Measurements from ENCODE around the gene PDE6B. TPM values are rescaled to one million over a fixed set of nuclear protein-coding genes. Genes with fewer than 3 reads are reported as not detected.
"Not testable (repeated sequence)": the region's sequence is repeated elsewhere in the genome, so short reads cannot be mapped to it uniquely, and the experiment has no call there.

The PDE6B gene
- total RNA-seq, 1 donor from 2014 or later: 4.1 TPM

DNA sequence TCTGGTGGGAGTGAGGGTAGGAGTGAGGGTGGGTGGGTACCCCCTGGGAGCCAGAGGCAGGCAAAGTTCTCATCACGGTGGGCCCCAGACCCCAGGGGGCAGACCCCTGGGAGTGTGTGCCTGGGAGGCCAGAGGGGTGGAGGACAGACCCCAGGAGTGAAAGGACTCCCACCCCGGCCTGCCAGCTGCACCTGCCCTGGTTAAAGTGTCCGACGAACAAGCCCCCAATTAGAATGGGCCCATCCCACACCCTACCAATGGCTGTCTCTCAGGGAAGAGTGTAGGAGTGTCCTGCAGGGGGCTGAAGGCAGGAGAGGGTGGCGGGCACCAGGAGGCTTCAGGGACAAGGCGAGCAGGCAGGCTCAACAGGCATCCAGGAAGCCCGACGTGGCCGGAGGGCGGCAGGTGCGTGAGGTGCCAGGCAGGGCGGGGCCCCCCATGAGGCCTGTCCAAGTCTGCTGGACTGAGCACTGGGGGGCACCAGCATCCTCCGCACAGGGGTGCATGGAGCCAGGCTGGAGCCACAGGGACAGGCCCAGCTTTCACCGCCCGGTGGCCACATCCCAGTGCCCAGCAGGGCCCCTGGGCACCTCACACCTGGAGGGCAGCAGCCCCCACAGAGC lies 8.7 kb downstream of the PDE6B start:
- no peaks in the 10 kb centered on the region for H3K27me3 Mint-ChIP-seq (ENCODE audit: low read depth)
- H3K4me1 Mint-ChIP-seq: peaks cover 4% of the 10 kb centered on the region
- DNase-seq (ENCODE audit: low read depth, low spot score): no peak
- H3K27ac Mint-ChIP-seq (ENCODE audit: unreplicated experiment): no peak overlapping the region
- peaks cover 7% of the 10 kb centered on the region for H3K9me3 Mint-ChIP-seq
- no peak overlapping the region for H3K4me3 Mint-ChIP-seq
- TF ChIP-seq, protein P1, sequence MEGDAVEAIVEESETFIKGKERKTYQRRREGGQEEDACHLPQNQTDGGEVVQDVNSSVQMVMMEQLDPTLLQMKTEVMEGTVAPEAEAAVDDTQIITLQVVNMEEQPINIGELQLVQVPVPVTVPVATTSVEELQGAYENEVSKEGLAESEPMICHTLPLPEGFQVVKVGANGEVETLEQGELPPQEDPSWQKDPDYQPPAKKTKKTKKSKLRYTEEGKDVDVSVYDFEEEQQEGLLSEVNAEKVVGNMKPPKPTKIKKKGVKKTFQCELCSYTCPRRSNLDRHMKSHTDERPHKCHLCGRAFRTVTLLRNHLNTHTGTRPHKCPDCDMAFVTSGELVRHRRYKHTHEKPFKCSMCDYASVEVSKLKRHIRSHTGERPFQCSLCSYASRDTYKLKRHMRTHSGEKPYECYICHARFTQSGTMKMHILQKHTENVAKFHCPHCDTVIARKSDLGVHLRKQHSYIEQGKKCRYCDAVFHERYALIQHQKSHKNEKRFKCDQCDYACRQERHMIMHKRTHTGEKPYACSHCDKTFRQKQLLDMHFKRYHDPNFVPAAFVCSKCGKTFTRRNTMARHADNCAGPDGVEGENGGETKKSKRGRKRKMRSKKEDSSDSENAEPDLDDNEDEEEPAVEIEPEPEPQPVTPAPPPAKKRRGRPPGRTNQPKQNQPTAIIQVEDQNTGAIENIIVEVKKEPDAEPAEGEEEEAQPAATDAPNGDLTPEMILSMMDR (conservative IDR thresholded peaks at IDR 0.05): no peak
- H3K36me3 Mint-ChIP-seq (ENCODE audit: low read depth): peaks cover 6% of the 10 kb centered on the region

DNA sequence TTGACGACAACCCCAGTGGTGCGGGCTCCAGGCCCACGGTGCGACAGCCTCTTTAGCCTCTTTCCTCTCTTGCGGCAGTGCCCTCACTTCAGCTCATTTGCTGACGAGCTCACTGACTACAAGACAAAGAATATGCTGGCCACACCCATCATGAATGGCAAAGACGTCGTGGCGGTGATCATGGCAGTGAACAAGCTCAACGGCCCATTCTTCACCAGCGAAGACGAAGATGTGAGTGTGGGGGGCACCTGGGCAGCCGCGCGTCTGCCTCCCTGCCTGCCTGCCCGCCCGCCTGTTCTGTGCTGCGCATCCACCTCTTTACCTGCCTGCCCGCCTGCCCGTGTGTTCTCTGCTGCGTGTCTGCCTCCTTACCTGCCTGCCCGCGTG lies 9.2 kb downstream of the PDE6B start:
- no peak for DNase-seq (ENCODE audit: low read depth, low spot score)

DNA sequence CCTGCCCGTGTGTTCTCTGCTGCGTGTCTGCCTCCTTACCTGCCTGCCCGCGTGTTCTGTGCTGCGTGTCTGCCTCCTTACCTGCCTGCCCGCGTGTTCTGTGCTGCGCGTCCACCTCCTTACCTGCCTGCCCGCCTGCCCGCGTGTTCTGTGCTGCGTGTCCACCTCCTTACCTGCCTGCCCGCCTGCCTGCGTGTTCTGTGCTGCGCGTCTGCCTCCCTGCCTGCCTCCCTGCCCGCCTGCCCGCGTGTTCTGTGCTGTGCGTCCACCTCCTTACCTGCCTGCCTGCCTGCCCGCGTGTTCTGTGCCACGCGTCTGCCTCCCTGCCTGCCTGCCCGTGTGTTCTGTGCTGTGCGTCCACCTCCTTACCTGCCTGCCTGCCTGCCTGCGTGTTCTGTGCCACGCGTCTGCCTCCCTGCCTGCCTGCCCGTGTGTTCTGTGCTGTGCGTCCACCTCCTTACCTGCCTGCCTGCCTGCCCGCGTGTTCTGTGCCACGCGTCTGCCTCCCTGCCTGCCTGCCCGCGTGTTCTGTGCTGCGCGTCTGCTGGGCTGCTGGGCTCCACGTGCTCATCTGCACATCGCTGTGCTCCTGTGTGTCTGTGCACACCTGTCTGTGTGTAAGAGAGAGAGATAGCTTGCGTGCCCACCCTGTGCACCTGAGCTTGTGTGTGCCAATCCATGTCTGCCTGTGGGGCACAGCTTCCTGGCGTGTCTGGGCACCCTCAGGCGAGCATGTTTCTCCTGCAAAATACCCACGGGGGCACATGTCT lies 9.9 kb downstream of the PDE6B start:
- H3K36me3 Mint-ChIP-seq (ENCODE audit: low read depth); H3K4me3 Mint-ChIP-seq; H3K27ac Mint-ChIP-seq (ENCODE audit: unreplicated experiment); H3K9me3 Mint-ChIP-seq; H3K27me3 Mint-ChIP-seq (ENCODE audit: low read depth); H3K4me1 Mint-ChIP-seq; DNase-seq (ENCODE audit: low read depth, low spot score): not testable (repeated sequence)

More for the DNA sequence above, 9.2 kb downstream of the PDE6B start:
- peaks cover 7% of the 10 kb centered on the region for H3K9me3 Mint-ChIP-seq
- TF ChIP-seq, protein P1 (conservative IDR thresholded peaks at IDR 0.05): no peak
- H3K36me3 Mint-ChIP-seq (ENCODE audit: low read depth): peaks cover 6% of the 10 kb centered on the region
- H3K4me3 Mint-ChIP-seq: no peak overlapping the region
- H3K27ac Mint-ChIP-seq (ENCODE audit: unreplicated experiment): no peak overlapping the region
- H3K27me3 Mint-ChIP-seq (ENCODE audit: low read depth): no peaks in the 10 kb centered on the region
- peaks cover 4% of the 10 kb centered on the region for H3K4me1 Mint-ChIP-seq

DNA sequence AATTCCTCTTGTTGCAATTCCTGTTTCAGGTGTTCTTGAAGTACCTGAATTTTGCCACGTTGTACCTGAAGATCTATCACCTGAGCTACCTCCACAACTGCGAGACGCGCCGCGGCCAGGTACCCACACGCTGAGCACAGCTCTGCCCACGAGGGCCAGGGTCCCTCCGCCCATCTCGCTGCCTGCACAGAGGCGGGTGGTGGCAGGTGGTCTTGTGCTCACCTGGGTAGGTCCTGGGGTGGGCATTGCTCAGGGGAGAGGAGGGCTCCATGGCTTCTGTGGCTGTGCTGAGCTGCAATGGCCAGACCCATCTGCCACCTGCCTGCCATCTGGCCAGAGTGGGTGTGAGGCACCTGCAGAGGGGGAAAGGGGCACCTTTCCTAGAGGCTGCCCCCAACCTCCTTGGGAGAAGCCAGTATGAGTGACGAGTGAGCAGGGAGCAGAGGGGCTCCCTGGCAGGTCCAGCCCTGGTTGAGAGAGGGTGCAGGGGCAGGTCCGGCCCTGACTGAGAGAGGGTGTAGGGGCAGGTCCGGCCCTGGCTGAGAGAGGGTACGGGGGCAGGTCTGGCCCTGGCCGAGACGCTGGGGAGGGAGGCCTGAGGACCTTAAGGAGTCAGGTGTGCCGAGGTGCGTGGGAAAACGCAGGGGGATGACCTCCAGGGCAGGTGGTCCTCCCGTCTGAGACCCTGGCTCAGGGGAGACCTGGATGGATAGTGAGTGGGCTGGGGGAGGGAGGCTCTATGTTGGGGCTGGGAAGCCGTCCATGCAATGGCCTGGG lies 10.7 kb downstream of the PDE6B start:
- TF ChIP-seq, protein P1 (conservative IDR thresholded peaks at IDR 0.05): no peak
- peaks cover 4% of the 10 kb centered on the region for H3K4me1 Mint-ChIP-seq
- no peak for DNase-seq (ENCODE audit: low read depth, low spot score)
- no peaks in the 10 kb centered on the region for H3K27me3 Mint-ChIP-seq (ENCODE audit: low read depth)
- peaks cover 3% of the 10 kb centered on the region for H3K36me3 Mint-ChIP-seq (ENCODE audit: low read depth)
- no peak overlapping the region for H3K4me3 Mint-ChIP-seq
- H3K27ac Mint-ChIP-seq (ENCODE audit: unreplicated experiment): no peak overlapping the region
- peaks cover 5% of the 10 kb centered on the region for H3K9me3 Mint-ChIP-seq

DNA sequence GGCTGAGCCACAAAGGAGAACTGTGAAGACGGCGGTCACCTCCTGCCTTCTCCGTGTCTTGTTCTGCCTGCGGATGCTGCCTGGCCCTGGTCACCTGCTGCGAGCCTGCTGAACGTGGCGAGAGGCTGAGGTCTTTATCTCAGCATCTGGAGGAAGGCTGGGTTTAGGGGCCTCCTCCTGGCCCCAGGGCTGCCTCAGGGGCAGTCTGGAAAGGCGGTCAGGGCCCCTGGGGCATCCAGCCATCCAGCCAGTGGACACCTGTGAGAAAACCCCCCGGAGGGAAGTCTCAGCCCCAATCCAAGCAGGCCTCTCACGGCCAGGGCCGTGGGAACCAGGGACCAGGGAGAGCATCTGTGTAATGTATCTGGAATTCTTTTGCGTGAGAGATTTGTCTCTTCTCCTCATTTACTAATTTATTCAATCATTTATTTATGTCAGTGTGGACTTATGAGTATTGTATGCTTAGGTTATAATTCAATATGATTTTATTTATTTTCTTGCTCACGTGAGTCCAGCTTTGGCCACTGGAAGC lies 11.3 kb downstream of the PDE6B start:
- Mint-ChIP-seq H3K27ac (ENCODE audit: unreplicated experiment) (no peak overlapping the region), H3K27me3 (ENCODE audit: low read depth) (no peaks in the 10 kb centered on the region), H3K4me3 (no peak overlapping the region), H3K36me3 (ENCODE audit: low read depth) (peaks cover 2% of the 10 kb centered on the region), H3K4me1 (peaks cover 4% of the 10 kb centered on the region), H3K9me3 (no peaks in the 10 kb centered on the region)
- TF ChIP-seq, protein P1 (conservative IDR thresholded peaks at IDR 0.05): no peak
- no peak for DNase-seq (ENCODE audit: low read depth, low spot score)
